SHP77 (cell line): ENCODE data around the gene YY1AP1.
A peak's percentile ranks its signal among the peaks of the same experiment; 100 is the strongest.
"Not testable (repeated sequence)": the region's sequence is repeated elsewhere in the genome, so short reads cannot be mapped to it uniquely, and the experiment has no call there.

Source experiments
- DNase-seq, 2 experiments: peaks; one replicate each; lab custom pipeline; 2025; lab: John Stamatoyannopoulos, UW

YY1AP1 gene

GRCh38 chr1:155645648-155646047, 42.9 kb downstream of the YY1AP1 start:
- DNase-seq: no peak

GRCh38 chr1:155645034-155645598, 43.5 kb downstream of the YY1AP1 start:
- no peak for DNase-seq

- no peak for DNase-seq
Observed at GRCh38 chr1:155643230-155643629, 45.3 kb downstream of the YY1AP1 start.

GRCh38 chr1:155642559-155643180, 45.9 kb downstream of the YY1AP1 start:
- not testable (repeated sequence) for DNase-seq

GRCh38 chr1:155640367-155640766, 48.2 kb downstream of the YY1AP1 start:
- DNase-seq: no peak

- DNase-seq: no peak
Observed at GRCh38 chr1:155636397-155637153, 52.0 kb downstream of the YY1AP1 start.

- DNase-seq: not testable (repeated sequence)
Observed at GRCh38 chr1:155626428-155626827, 62.1 kb downstream of the YY1AP1 start.

GRCh38 chr1:155623357-155623756, 65.2 kb downstream of the YY1AP1 start:
- no peak for DNase-seq

- no peak for DNase-seq
Observed at GRCh38 chr1:155622191-155622590, 66.4 kb downstream of the YY1AP1 start.

GRCh38 chr1:155613226-155613625, 75.3 kb downstream of the YY1AP1 start:
- DNase-seq: not testable (repeated sequence)

GRCh38 chr1:155610257-155610647, 78.3 kb downstream of the YY1AP1 start:
- not testable (repeated sequence) for DNase-seq

GRCh38 chr1:155609515-155610256, 78.9 kb downstream of the YY1AP1 start, which contains the start of gene MSTO1:
TSS of gene MSTO1 (plus strand) at chr1:155610218. CDS start at chr1:155610249, 31 bp downstream.
- peak; percentile 100 for DNase-seq
